NCI-H748 treated with DMSO at 0.1 percent for 48 hours (cell line): ENCODE results near the gene CSRP3.
"Not testable (repeated sequence)": the region's sequence is repeated elsewhere in the genome, so short reads cannot be mapped to it uniquely, and the experiment has no call there.

Experiments used
- DNase-seq: peaks from one replicate; lab custom pipeline; 2025; lab: John Stamatoyannopoulos, UW

The CSRP3 gene

DNA sequence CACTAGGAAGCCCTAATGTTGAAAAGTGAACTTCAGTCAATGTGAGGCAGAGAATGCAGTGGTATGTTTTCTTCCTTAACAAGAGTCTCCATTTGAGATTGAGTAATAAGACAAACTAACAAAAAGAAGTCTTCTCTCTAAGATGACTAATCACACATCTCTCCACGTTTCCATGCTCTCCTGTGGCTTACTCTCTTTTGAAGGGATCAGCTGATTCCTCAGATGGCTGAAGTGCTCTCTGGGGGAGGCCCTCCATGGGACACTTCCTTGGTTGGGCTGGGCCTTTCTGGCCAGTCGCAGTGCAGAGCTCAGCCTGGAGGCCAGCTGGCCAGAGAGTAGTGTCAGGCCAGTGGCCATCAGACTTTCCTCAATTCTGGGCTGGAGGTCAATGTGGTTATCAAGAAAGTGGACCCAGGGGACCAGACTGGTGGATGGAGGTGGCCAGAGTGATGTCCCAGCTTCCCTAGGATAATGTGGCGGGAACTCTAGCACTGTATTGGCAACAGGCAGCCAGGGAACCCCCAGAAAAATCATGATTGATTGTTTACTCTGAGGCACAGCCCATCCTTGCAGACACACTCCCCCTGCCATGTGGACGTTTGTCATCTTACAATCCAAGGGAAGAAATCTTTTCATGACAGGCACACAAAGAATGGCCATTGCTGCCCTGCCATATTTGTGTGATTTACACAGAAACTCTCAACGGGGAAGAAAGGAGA, 14.5 kb downstream of the CSRP3 start:
- DNase-seq: no peak

DNA sequence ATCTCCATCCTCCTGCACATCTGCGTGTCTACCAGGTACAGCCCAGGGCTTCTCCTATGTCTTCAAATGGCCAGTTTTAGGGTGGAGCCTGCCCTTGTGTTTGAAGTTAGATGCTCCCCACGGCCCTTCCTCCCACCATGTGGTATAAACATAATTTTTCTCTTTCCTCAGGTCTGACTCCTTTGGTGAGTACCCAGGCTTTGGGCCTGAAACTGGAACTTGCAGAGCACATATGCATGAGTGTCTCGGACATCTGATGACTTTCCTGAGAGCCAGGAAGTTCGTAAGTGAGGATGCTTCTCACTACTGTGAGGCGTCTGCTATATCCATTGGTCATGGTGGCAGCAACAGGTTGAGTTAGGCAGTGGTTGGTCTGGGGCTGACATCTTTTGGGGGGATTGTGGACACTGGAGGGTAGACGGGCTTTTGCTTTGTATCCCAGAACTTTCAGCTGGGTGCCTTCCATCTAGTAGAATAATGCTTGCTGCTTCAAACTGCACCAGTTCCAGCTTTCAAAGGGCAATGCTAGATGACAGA, 16.2 kb downstream of the CSRP3 start:
- DNase-seq: no peak

DNA sequence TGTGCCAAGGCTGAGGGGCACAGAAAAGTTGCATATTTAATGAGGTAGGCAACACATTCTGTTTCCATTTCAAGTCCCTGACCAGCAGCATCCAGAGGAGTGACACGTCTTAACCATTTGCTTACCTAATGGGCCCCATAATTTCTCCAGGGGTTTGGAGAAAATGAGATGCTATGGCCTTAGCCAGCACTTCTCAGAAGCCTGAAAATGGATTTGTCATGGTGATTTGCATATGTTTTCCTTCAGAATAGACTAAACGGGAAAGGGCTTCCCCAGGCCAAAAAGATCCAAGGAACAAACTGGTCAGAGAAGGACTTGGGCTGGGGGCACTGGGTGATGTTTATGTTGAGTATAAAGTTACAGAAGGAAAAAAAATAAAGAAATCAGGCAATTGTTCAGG, 16.7 kb downstream of the CSRP3 start:
- DNase-seq: no peak

DNA sequence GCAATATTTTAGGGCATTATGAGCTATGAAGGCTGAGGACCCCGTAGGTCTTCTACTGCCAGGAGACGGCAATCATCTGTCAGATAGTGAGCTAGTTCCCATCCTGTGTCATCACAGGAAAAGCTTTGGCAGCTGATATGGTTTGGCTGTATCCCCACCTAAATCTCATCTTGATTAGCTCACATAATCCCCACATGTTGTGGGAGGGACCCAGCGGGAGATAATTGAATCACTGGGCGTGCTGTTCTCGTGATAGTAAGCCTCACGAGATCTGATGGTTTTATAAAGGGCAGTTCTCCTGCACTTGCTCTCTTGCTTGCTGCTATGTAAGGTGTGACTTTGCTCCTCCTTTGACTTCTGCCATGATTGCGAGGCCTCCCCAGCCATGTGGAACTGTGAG, 18.1 kb downstream of the CSRP3 start:
- DNase-seq: no peak

DNA sequence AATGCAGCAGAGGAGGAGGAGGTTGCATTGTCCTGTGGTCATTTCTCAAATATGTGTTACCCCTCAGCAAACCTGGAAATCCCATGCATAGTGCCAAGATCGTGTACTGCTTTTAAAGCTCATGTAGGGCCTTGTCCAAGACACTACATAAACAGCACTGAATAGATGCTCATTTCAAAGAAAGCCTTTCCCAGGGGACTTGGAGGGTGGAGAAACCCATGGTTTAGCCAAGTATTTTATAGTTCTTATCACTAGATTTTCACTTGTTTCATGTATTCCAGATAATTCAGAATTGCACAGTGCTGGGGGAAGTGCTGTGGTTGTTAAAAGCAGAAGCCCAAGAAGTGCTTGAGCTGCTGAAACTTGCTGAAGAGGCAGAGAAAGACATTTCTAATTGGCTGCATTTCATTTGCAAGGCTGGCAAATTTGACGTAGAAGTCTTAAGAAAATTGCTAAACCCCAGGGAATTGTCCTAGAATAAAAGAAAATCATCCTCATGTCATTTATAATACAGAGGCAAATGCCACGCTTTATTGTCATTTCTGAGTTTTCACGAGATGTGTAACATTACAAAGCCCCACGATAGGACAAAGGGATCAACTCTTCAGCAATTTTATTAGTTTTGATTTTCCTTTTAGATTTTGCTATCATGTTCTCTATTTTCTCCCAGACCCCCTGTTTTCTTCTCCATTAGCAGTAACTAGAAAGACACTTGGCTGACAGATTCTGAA, 20.1 kb downstream of the CSRP3 start:
- no peak for DNase-seq

DNA sequence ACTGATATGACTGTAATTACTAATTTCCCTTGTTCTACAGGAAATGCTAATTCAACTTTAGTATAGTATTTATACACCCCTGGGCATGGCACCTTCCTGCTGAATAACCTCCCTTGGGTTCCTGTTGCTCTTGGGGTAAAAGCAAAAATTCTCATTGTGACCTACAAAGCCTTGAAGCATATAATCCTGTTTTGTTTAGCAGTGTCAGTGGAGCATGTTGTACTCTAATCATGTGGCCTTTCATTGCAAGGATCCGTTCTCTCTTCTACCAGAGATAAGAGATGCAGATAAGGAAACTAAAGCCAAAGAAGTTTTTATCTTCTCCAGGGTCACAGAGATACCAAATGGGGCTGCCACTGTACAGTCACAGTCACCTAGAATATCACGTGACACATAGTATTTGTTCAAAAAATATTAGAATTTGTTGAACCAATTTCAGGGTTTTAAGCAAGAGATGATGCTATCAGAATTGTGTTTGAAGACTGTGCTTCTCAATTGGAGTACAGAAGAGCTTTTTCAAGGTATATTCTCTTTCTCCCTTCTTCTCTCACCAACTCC, 25.1 kb downstream of the CSRP3 start:
- no peak for DNase-seq

DNA sequence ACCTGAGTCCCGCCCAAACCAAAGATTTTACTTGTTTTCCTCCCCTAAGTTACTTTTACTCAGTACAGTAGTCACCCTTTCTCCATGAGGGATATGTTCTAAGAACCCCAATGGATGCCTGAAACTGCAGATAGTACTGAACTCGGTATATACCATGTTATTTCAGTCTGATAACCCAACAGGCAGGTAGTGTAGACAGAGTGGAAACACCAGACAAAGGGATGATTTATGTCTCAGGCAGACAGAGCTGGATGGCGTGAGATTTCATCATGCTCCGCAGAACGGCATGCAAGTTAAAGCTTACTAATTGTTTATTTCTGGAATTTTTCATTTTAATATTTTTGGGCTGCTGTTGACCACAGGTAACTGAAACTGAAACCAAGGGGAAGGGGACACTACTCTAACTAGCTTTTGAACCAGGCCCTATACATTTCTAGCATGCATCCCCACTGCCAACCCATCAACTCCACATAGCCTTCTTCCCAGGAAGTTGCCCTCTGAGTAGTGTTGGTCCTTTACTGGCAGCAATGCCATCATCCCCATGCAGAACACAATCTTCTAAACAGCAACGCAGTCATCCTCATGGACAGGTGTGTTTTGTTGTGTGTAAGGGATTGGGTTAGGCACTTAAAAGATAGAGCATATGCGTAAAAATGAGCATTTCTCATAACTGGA, 27.7 kb downstream of the CSRP3 start:
- no peak for DNase-seq

DNA sequence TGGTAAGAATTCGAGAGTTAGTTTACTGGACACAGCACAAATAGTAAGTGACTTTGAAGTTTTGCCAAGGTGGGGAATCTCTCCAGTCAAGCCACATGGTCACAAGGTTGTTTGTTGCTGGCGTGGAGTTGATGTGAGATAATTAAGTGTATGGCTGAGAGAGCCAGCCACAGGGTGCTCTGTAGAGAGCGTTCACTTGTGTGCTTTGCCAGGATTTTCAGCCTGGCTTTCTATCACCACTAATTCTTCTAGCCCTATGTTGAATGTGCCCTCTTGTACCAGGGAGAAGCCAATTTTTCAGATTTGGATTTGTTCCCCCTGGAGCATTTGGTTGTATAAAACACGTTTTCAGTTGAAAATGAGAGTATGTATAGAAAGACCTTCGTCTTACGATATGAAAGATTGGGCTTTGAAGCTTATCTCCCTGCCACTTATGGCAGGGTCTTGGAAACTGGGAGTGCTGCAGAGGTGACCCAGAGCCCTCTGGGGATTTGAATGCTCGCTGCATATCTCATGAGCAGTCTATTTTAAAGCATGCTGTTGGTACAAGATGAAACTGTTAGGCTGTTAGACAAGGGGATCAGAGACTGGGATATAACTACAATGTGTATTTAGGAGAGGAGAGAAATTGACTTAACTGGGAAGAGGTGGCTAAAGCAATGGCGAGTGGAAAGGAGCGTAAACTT, 28.6 kb downstream of the CSRP3 start:
- no peak for DNase-seq

DNA sequence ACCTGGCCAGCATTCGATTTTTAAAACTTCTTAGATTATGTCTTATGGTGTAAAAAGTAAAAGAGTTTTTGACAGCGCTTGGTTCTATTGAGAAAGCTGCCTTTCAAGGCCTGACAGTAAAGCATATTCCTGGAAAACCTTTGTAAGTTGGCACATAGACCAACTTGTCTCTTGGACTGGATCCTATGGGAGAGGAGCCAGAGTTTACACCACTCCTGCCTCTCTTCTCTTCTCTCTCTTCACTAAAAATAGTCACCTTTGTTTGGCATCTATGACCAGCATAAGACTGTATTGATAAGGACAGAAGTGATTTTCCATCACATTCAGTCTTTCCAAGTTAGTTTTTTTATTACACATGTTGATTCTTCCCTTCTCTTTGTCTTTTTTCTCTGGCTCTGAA, 33.7 kb downstream of the CSRP3 start:
- DNase-seq: no peak

DNA sequence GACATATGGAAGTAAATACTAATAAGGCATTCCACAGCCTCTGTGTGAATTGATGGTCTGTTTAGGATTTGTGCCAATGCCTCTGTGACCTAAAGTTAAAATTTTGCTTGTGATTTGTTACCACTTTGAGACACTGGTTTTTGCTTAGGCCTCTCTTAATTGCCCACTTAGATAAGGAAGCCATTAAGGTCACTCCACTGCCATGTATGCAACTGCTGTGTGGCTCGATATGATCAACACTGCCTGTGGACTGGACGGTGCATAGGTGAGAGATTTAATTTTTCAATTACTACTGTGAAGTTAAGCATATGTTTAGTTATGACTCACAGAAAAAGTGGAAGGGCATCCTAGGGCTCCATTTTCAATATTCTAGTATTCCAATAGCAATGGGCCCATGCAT, 36.9 kb downstream of the CSRP3 start:
- no peak for DNase-seq

DNA sequence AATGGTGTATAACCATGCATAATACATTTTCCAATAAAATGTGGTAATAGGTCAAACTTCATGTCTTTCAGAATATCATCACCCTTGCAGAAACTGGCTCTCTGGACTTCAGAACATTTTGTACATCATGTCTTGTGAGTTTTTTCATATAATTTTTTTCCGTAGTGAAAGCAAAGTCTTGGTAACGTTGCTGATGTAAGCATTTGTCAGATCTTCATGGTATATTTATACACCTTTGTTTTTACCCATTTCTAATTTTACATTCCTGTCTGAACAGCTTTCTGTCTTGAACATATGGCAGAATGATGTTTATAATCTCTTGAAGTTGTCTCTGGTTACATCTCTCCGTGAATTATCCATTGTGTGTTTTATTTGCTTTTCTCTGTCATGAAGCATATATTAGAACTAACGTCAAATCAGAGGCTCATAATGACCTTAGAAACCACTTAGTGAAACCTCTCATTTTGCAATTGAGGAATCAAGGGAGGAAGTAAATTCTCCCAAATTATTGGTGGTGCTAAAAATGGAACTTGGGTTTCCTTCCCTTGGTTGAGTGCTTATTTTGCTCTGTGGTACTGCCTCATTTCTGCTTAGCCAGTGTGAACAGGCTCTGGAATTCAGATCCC, 37.4 kb downstream of the CSRP3 start:
- DNase-seq: peak; percentile 78

DNA sequence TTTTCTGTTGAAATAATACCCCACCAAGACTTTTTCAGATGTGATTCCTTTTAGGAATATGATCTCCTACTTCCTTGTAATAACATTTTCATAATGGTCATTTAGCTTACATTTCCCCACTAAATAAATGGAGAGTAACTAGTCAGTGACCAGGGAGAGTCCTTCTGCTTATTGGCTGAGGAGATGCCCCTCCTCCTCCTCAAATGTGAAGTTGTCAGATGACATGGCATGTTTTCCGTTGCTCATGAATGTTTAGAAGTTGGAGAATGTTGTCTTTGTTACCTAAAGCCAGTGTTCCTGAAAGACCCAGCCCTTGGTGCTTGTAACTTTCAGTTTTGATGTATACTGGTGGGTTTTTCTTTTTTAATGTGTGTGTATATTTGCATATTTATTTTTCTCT, 38.2 kb downstream of the CSRP3 start:
- DNase-seq: no peak

DNA sequence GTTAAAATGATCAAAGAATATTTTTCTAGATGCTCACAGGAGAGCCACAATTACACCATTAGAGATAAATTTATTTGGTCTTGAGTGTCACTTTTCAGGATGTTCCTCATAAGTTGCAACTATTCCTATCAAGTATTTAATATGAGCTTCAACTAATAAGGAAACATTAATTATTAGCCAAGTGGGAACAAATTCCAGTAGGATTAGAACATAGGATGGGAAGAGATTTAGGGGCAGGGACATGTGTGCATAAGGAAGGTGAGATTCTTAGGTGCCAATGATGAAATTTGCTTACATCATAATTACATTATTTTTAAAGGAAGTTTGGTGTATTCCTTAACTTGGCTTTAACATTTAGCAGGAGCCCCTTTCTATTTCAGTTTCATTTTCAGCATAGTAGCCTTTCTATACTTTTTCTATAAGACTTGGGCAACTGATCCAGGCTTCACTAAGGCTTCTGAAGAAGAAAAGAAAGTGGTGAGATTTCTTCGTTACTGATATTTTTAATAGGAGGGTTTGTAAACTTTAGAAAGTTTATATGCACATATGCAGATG, 38.8 kb downstream of the CSRP3 start:
- DNase-seq: no peak

DNA sequence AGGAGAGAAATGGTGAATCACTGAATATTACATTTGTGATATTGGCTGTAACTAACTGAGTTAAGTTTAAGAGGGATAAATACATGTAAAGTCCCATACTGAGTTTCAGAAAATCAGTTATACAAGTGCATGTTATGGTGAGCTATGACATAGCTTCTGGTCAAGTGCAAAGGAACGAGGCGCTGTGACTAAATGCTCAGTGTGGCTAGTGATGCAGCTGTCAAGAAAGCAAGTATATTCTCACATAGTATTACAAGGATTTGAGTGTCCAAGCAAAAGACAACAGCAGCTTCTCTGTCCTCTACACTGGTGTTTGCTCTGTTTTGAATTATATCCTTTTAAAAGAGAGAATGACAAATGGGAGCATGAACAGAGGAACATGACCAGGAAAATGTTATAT, 40.1 kb downstream of the CSRP3 start:
- DNase-seq: no peak

DNA sequence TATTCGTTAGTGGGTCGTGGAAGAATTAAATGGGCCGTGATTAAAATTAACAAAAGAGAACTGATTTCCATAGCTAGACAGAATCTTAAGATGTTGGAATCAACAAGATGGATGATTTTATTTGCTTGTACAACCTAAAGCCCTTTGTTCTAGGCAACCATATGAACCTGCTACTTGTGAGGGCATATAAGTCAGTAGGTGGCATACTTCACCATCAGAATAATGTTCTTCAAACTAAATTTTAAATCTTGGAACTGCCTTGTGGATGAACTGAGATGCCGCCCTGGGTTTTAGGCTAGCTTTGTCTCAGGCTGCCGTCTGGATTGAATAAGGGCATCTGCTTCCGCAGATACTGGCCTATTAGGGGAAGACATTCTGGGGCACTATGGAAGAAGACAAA, 40.9 kb downstream of the CSRP3 start:
- DNase-seq: no peak

DNA sequence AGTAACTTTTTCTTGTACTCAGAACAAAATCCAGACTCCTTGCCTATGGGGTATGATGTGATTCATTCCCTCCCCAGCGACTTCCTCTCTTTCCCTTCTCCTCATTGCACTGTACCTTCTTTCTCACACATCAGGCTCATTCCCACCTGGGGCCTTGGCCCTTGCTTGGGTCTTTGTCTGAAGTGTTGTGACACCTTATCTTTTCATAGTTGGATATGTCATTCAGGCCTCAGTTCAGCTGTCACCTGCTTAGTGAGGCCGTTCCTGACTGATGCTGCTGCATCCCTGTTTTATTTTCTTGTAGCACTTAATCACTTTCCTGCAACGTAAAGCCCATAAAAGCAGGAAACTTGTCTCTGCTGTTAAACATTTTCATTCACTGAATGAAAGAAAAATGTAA, 44.9 kb downstream of the CSRP3 start:
- DNase-seq: no peak

DNA sequence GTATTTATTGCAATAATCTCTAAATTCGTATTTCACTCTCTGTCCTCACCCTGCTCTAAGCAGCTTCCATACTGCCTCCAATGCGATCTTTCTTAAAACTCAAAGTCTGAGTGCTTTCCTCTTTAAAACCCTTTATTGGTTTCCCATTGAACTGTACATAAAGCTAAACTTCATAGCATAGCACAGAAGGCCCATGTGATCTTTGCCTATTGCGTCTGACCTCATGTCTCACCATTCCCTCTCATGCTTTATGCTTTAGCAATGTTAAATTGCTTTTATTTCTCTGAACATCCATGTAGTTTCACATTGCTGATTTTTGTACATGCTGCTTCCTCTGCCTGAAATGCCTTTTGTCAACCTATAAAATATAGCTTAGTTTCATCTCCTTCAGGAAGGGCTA, 56.5 kb downstream of the CSRP3 start:
- no peak for DNase-seq

DNA sequence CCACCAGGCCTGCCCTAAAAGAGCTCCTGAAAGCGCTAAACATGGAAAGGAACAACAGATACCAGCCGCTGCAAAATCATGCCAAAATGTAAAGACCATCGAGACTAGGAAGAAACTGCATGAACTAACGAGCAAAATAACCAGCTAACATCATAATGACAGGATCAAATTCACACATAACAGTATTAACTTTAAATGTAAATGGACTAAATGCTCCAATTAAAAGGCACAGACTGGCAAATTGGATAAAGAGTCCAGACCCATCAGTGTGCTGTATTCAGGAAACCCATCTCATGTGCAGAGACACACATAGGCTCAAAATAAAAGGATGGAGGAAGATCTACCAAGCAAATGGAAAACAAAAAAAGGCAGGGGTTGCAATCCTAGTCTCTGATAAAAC, 64.9 kb downstream of the CSRP3 start:
- not testable (repeated sequence) for DNase-seq

DNA sequence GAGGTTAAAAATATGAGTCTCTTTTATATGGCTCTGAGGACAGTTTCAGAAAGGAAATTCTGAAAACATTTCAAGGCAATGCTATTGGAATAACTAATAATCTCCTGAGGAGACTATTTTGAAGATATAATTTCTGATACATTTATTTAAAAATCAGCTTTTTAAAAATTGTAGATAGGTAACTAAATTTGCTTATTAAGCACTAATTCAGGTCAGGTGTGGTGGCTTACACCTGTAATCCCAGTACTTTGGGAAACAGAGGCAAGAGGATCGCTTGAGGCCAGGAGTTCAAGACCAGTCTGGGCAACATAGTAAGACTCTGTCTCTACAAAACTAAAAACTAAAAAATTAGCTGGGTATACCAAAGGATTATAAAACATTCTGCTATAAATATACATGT, 67.8 kb downstream of the CSRP3 start:
- DNase-seq: no peak
